ENCODE measurements around the gene NTF3. TPM values are rescaled to one million over a fixed set of nuclear protein-coding genes. Genes with fewer than 3 reads are reported as not detected.

NTF3 gene
- total RNA-seq, 2 donors from 2014 or later, result 0.63 to 0.67 TPM

DNA sequence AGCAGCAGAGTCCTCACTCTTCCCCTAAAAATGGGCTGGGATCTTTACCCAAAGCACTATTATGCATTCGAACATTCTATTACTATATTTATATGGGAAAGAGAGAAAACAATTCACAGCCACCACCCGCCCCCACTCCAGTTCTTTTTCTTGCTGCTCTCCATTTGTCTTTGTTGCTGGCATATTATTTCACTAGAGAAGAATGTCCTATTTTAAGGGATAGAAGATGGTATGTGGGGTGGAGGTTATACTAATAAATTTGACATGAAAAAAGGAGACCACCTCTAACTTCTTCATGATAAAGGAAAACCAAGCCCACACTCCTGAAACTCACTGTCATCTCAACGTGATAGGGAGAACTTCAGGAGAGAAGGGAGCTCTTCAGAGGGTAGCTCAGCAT is 28.5 kb upstream of the NTF3 start:
- no peak overlapping the region for H3K4me3 ChIP-seq
- peaks cover 0 to 3% of the 10 kb centered on the region in 2 donors for H3K27me3 ChIP-seq
- H3K4me1 ChIP-seq, result no peaks in the 10 kb centered on the region
- TF ChIP-seq, protein P1, sequence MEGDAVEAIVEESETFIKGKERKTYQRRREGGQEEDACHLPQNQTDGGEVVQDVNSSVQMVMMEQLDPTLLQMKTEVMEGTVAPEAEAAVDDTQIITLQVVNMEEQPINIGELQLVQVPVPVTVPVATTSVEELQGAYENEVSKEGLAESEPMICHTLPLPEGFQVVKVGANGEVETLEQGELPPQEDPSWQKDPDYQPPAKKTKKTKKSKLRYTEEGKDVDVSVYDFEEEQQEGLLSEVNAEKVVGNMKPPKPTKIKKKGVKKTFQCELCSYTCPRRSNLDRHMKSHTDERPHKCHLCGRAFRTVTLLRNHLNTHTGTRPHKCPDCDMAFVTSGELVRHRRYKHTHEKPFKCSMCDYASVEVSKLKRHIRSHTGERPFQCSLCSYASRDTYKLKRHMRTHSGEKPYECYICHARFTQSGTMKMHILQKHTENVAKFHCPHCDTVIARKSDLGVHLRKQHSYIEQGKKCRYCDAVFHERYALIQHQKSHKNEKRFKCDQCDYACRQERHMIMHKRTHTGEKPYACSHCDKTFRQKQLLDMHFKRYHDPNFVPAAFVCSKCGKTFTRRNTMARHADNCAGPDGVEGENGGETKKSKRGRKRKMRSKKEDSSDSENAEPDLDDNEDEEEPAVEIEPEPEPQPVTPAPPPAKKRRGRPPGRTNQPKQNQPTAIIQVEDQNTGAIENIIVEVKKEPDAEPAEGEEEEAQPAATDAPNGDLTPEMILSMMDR (IDR thresholded peaks at IDR 0.05), result no peak
- no peaks in the 10 kb centered on the region for H3K36me3 ChIP-seq
- H3K9me3 ChIP-seq, result no peaks in the 10 kb centered on the region
- H3K27ac ChIP-seq, result no peak overlapping the region
- DNase-seq (ENCODE audit: low spot score), result no peak

DNA sequence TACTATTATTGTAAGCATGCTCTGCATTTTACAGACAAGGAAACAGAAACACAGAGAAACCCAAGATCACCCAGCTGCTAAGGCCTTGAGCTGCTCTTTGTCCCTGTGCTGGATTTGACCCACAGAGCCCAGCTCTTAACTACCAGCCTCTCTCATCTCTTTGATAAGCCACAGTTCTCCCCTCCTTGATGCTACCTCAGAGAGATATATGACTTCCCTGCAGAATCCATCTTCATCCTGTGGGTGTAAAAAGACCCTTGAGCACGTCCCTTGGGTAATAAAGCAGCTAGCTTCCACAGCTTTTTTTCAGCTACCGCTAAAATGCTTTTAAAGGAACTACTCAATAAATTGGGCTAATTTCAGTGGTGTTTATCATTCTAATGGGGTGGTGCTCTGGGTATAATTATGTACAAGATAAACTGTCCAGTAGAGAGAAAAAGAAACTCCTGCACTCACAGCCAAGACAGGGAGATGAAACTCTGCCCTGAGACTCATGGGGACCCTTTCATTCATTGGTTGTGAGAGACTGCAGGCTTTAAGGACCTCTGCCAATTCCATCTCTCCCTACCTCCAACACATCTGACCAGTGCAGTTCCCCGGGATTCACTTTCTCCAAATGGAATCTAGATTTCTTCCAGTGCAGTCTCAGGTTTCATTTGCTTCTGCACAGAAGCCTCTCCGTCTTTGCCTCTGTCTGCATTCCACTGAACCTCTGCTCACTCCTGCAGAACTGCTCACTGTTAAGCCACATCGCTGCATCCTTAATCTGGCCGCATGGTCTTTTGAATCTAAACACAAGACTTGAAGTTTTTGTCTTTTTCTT is 24.7 kb upstream of the NTF3 start:
- Histone ChIP-seq H3K36me3 (no peaks in the 10 kb centered on the region), H3K27me3 (no peaks in the 10 kb centered on the region), H3K27ac (no peak overlapping the region), H3K9me3 (peaks cover 0 to 7% of the 10 kb centered on the region in 2 donors), H3K4me3 (no peak overlapping the region), H3K4me1 (no peaks in the 10 kb centered on the region)
- no peak for DNase-seq (ENCODE audit: low spot score)
- TF ChIP-seq, protein P1 (IDR thresholded peaks at IDR 0.05), result no peak

DNA sequence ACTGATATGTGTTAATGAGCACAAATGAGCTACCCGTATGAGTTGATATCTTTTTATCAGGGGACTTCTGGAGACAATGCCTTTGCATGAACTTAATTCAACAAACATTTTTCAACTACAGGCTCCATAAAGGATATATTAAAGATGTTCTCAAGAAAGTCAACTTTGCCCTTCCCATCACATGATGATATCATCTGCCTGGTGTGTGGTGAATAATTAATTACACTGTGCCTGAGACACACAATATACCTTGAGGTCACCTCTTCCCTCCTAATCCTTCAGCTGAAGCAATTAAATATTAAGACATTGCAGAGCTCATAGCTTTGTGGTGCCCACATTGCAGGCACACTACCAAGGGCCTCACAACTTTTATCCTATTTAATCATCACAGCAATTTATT is 22.3 kb upstream of the NTF3 start:
- Histone ChIP-seq H3K9me3 (peaks cover 0 to 7% of the 10 kb centered on the region in 2 donors), H3K4me1 (no peaks in the 10 kb centered on the region), H3K27me3 (no peaks in the 10 kb centered on the region), H3K36me3 (no peaks in the 10 kb centered on the region), H3K27ac (no peak overlapping the region), H3K4me3 (no peak overlapping the region)
- DNase-seq (ENCODE audit: low spot score), result no peak
- TF ChIP-seq, protein P1 (IDR thresholded peaks at IDR 0.05), result no peak

DNA sequence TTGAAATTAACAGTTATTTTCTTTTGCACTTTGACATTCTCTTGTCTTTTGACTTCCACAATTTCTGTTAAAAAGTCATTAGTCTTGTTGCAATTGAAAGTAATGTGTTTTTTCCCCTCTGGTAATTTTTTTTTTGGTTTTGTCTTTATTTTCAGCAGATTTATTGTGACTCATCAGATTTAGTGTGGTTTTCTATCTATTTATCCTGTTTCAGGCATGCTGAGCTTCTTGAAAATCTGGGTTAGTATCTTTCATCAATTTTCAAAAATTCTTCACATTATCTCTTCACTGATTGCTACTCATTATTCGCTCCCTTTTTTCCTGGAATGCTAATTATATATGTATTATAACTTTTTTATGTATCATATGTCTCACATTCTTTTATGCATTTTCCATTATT is 15.3 kb upstream of the NTF3 start:
- H3K4me1 ChIP-seq, result no peaks in the 10 kb centered on the region
- TF ChIP-seq, protein P1 (IDR thresholded peaks at IDR 0.05), result no peak
- DNase-seq (ENCODE audit: low spot score), result no peak
- H3K27ac ChIP-seq, result no peak overlapping the region
- peaks cover 0 to 4% of the 10 kb centered on the region in 2 donors for H3K9me3 ChIP-seq
- H3K27me3 ChIP-seq, result no peaks in the 10 kb centered on the region
- no peak overlapping the region for H3K4me3 ChIP-seq
- H3K36me3 ChIP-seq, result no peaks in the 10 kb centered on the region

DNA sequence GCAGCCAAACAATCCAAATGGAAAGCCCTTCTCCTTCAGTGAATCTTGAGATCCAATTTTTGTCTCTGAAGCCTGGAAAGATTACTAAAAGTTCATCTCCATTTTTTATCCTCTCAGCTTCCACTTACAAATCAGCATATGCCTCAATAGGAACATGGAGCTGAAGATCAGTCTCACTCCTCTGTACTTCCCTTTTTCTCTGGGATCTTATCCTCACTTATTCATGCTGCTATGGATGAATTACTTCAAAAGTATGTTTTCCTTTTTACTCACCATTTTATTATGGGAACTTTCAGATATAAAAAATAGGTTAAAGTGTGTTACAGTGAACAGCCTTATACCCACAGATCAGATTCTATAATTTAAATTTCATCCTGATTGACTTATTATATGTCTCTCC is 14.4 kb upstream of the NTF3 start:
- TF ChIP-seq, protein P1 (IDR thresholded peaks at IDR 0.05), result no peak
- H3K36me3 ChIP-seq, result no peaks in the 10 kb centered on the region
- no peaks in the 10 kb centered on the region for H3K4me1 ChIP-seq
- no peaks in the 10 kb centered on the region for H3K27me3 ChIP-seq
- no peak for DNase-seq (ENCODE audit: low spot score)
- no peak overlapping the region for H3K4me3 ChIP-seq
- no peaks in the 10 kb centered on the region for H3K9me3 ChIP-seq
- H3K27ac ChIP-seq, result no peak overlapping the region
